Forelimb muscle (tissue), 1 donor: ENCODE data around the gene FAM81A. TPM values are rescaled to one million over a fixed set of nuclear protein-coding genes. Genes with fewer than 3 reads are reported as not detected.

ENCODE experiments used
- polyA plus RNA-seq: library from polyadenylated mRNA; unstranded; fragments of 120-200 nt; gene quantifications from one replicate; pipeline ENCODE4 v1.2.1, GENCODE V29; 2013; ENCODE audit not compliant: insufficient read length

Gene FAM81A
- polyA plus RNA-seq, 1 donor: 1.4 TPM

Other genes with a start within 250 kb of the FAM81A start
- 0.14 TPM for gene LDHAL6B, start 231.3 kb upstream of the FAM81A start, polyA plus RNA-seq
- 32.9 TPM for gene MYO1E, start 65.3 kb upstream of the FAM81A start, polyA plus RNA-seq
- gene GCNT3, start 173.6 kb downstream of the FAM81A start, polyA plus RNA-seq: 0.23 TPM
- 87.0 TPM for gene GTF2A2, start 219.3 kb downstream of the FAM81A start, polyA plus RNA-seq